ENCODE data around the gene ZNF727. TPM values are rescaled to one million over a fixed set of nuclear protein-coding genes. Genes with fewer than 3 reads are reported as not detected.
"Not testable (repeated sequence)": the region's sequence is repeated elsewhere in the genome, so short reads cannot be mapped to it uniquely, and the experiment has no call there.

Gene ZNF727
- total RNA-seq, 1 donor from 2014 or later = not detected

- no peaks in the 10 kb centered on the region for H3K36me3 ChIP-seq (ENCODE audit: insufficient read depth, low read length)
- H3K4me1 ChIP-seq (ENCODE audit: insufficient read depth, low read length) = no peaks in the 10 kb centered on the region
- no peaks in the 10 kb centered on the region for H3K79me2 ChIP-seq (ENCODE audit: insufficient read depth, low read length)
- H3K4me3 ChIP-seq (ENCODE audit: insufficient read depth, low read depth, low read length) = no peak overlapping the region
- DNase-seq (ENCODE audit: low read depth) = no peak
- no peak for FAIRE-seq
- peaks cover 25% of the 10 kb centered on the region for H3K9me3 ChIP-seq (ENCODE audit: insufficient read depth, low read depth, low read length)
- no peak overlapping the region for H3K27ac ChIP-seq (ENCODE audit: low read depth, low read length)
- no peaks in the 10 kb centered on the region for H3K27me3 ChIP-seq (ENCODE audit: insufficient read depth, low read length)
- Mint-ChIP-seq H3K9me3 (ENCODE audit: unreplicated experiment) (peaks cover 23% of the 10 kb centered on the region), H3K27me3 (ENCODE audit: low read depth, unreplicated experiment) (no peaks in the 10 kb centered on the region), H3K4me1 (ENCODE audit: low read depth, unreplicated experiment) (no peaks in the 10 kb centered on the region), H3K27ac (ENCODE audit: unreplicated experiment) (no peak overlapping the region), H3K4me3 (ENCODE audit: unreplicated experiment) (no peak overlapping the region), H3K36me3 (ENCODE audit: low read depth, unreplicated experiment) (no peaks in the 10 kb centered on the region)
- TF ChIP-seq EZH2 (IDR thresholded peaks at IDR 0.05; ENCODE audit: insufficient read depth, low read length) (no peak), CTCF (IDR thresholded peaks at IDR 0.05; ENCODE audit: insufficient read depth, low read depth, low read length) (no peak)
- no peaks in the 10 kb centered on the region for H4K20me1 ChIP-seq (ENCODE audit: insufficient read depth, low read length)
- H2AFZ ChIP-seq (ENCODE audit: low read depth, low read length) = no peak overlapping the region
- H3K4me2 ChIP-seq (ENCODE audit: low read length) = no peak overlapping the region
- no peak overlapping the region for H3K9ac ChIP-seq (ENCODE audit: low read length)
Observed at GRCh38 chr7:64035388-64035787, 9.8 kb upstream of the ZNF727 start.

- no peak overlapping the region for H3K27ac ChIP-seq (ENCODE audit: low read depth, low read length)
- no peaks in the 10 kb centered on the region for H4K20me1 ChIP-seq (ENCODE audit: insufficient read depth, low read length)
- no peaks in the 10 kb centered on the region for H3K27me3 ChIP-seq (ENCODE audit: insufficient read depth, low read length)
- DNase-seq (ENCODE audit: low read depth) = no peak
- no peak for FAIRE-seq
- Mint-ChIP-seq H3K36me3 (ENCODE audit: low read depth, unreplicated experiment) (no peaks in the 10 kb centered on the region), H3K27ac (ENCODE audit: unreplicated experiment) (no peak overlapping the region), H3K27me3 (ENCODE audit: low read depth, unreplicated experiment) (no peaks in the 10 kb centered on the region), H3K9me3 (ENCODE audit: unreplicated experiment) (peaks cover 17% of the 10 kb centered on the region), H3K4me3 (ENCODE audit: unreplicated experiment) (no peak overlapping the region), H3K4me1 (ENCODE audit: low read depth, unreplicated experiment) (no peaks in the 10 kb centered on the region)
- H2AFZ ChIP-seq (ENCODE audit: low read depth, low read length) = no peak overlapping the region
- H3K9ac ChIP-seq (ENCODE audit: low read length) = no peak overlapping the region
- H3K36me3 ChIP-seq (ENCODE audit: insufficient read depth, low read length) = no peaks in the 10 kb centered on the region
- peaks cover 21% of the 10 kb centered on the region for H3K9me3 ChIP-seq (ENCODE audit: insufficient read depth, low read depth, low read length)
- H3K4me1 ChIP-seq (ENCODE audit: insufficient read depth, low read length) = no peaks in the 10 kb centered on the region
- no peak overlapping the region for H3K4me3 ChIP-seq (ENCODE audit: insufficient read depth, low read depth, low read length)
- no peaks in the 10 kb centered on the region for H3K79me2 ChIP-seq (ENCODE audit: insufficient read depth, low read length)
- TF ChIP-seq CTCF (IDR thresholded peaks at IDR 0.05; ENCODE audit: insufficient read depth, low read depth, low read length) (no peak), EZH2 (IDR thresholded peaks at IDR 0.05; ENCODE audit: insufficient read depth, low read length) (no peak)
- no peak overlapping the region for H3K4me2 ChIP-seq (ENCODE audit: low read length)
Observed at GRCh38 chr7:64037095-64037494, 8.1 kb upstream of the ZNF727 start.

GRCh38 chr7:64046041-64046389 is 781 bp downstream of the ZNF727 start:
- no peak overlapping the region for H3K4me3 ChIP-seq (ENCODE audit: insufficient read depth, low read depth, low read length)
- no peak overlapping the region for H3K4me2 ChIP-seq (ENCODE audit: low read length)
- H3K79me2 ChIP-seq (ENCODE audit: insufficient read depth, low read length) = no peaks in the 10 kb centered on the region
- no peaks in the 10 kb centered on the region for H3K4me1 ChIP-seq (ENCODE audit: insufficient read depth, low read length)
- no peak overlapping the region for H2AFZ ChIP-seq (ENCODE audit: low read depth, low read length)
- FAIRE-seq (no peak), DNase-seq (ENCODE audit: low read depth) (no peak)
- no peaks in the 10 kb centered on the region for H3K27me3 ChIP-seq (ENCODE audit: insufficient read depth, low read length)
- H4K20me1 ChIP-seq (ENCODE audit: insufficient read depth, low read length) = no peaks in the 10 kb centered on the region
- H3K36me3 Mint-ChIP-seq (ENCODE audit: low read depth, unreplicated experiment) = no peaks in the 10 kb centered on the region
- peaks cover 7% of the 10 kb centered on the region for H3K9me3 Mint-ChIP-seq (ENCODE audit: unreplicated experiment)
- no peak overlapping the region for H3K27ac ChIP-seq (ENCODE audit: low read depth, low read length)
- TF ChIP-seq EZH2 (IDR thresholded peaks at IDR 0.05; ENCODE audit: insufficient read depth, low read length) (no peak), CTCF (IDR thresholded peaks at IDR 0.05; ENCODE audit: insufficient read depth, low read depth, low read length) (no peak)
- H3K4me3 Mint-ChIP-seq (ENCODE audit: unreplicated experiment) = no peak overlapping the region
- H3K9ac ChIP-seq (ENCODE audit: low read length) = no peak overlapping the region
- H3K4me1 Mint-ChIP-seq (ENCODE audit: low read depth, unreplicated experiment) = no peaks in the 10 kb centered on the region
- peaks cover 21% of the 10 kb centered on the region for H3K9me3 ChIP-seq (ENCODE audit: insufficient read depth, low read depth, low read length)
- no peaks in the 10 kb centered on the region for H3K27me3 Mint-ChIP-seq (ENCODE audit: low read depth, unreplicated experiment)
- H3K27ac Mint-ChIP-seq (ENCODE audit: unreplicated experiment) = no peak overlapping the region
- H3K36me3 ChIP-seq (ENCODE audit: insufficient read depth, low read length) = no peaks in the 10 kb centered on the region

GRCh38 chr7:64077837-64078698 is 32.8 kb downstream of the ZNF727 start:
- not testable (repeated sequence) for H3K4me3 ChIP-seq (ENCODE audit: insufficient read depth, low read depth, low read length); H3K27me3 Mint-ChIP-seq (ENCODE audit: low read depth, unreplicated experiment); H3K27me3 ChIP-seq (ENCODE audit: insufficient read depth, low read length); H3K4me1 Mint-ChIP-seq (ENCODE audit: low read depth, unreplicated experiment); DNase-seq (ENCODE audit: low read depth); H3K36me3 Mint-ChIP-seq (ENCODE audit: low read depth, unreplicated experiment); H3K4me2 ChIP-seq (ENCODE audit: low read length); H3K4me1 ChIP-seq (ENCODE audit: insufficient read depth, low read length); H3K27ac Mint-ChIP-seq (ENCODE audit: unreplicated experiment); H3K27ac ChIP-seq (ENCODE audit: low read depth, low read length); H2AFZ ChIP-seq (ENCODE audit: low read depth, low read length); H3K36me3 ChIP-seq (ENCODE audit: insufficient read depth, low read length); H3K9ac ChIP-seq (ENCODE audit: low read length); H3K79me2 ChIP-seq (ENCODE audit: insufficient read depth, low read length); FAIRE-seq; H3K4me3 Mint-ChIP-seq (ENCODE audit: unreplicated experiment); H4K20me1 ChIP-seq (ENCODE audit: insufficient read depth, low read length)
- H3K9me3 ChIP-seq (ENCODE audit: insufficient read depth, low read depth, low read length) = peaks cover 29% of the 10 kb centered on the region
- peaks cover 51% of the 10 kb centered on the region for H3K9me3 Mint-ChIP-seq (ENCODE audit: unreplicated experiment)

Data from astrocyte (in vitro differentiated cells and primary cell).